Tibial artery (tissue), 4 donors: ENCODE results near the gene ERO1B.
"Not testable (repeated sequence)": the region's sequence is repeated elsewhere in the genome, so short reads cannot be mapped to it uniquely, and the experiment has no call there.

ENCODE experiments used
- DNase-seq, 2 donors: peaks; one replicate each; pipeline ENCODE4 v3.0.0-alpha.2; 2019
- H3K27ac ChIP-seq, 2 donors: fragments of 200-600 bp; sonication (generic) in 1 of 2; 1 replicate in 1 of 2; 2 replicates in 1 of 2; pipeline ENCODE4 v1.5.1; 2018 to 2019; ENCODE audit warnings: mild to moderate bottlenecking in 1 of 2
- H3K27me3 ChIP-seq, 2 donors: fragments of 200-600 bp; sonication (generic) in 1 of 2; one replicate each; pipeline versions ENCODE4 v1.5.1 to v1.6.0; 2016 to 2019
- H3K36me3 ChIP-seq, 3 donors: fragments of 200-600 bp; sonication (generic) in 2 of 3; one replicate each; pipeline ENCODE4 v1.5.1; 2016 to 2019; ENCODE audit warnings: mild to moderate bottlenecking in 2 of 3
- H3K4me1 ChIP-seq, 4 donors: fragments of 200-600 bp; sonication (generic) in 2 of 4; 1 replicate in 3 of 4; 2 replicates in 1 of 4; pipeline ENCODE4 v1.5.1; 2016 to 2019
- H3K4me3 ChIP-seq, 2 donors: fragments of 200-600 bp; sonication (generic) in 1 of 2; 1 replicate in 1 of 2; 2 replicates in 1 of 2; pipeline ENCODE4 v1.5.1; 2018 to 2019; ENCODE audit warnings: mild to moderate bottlenecking in 2 of 2
- H3K9me3 ChIP-seq, 3 donors: fragments of 200-600 bp; sonication (generic) in 1 of 3; one replicate each; pipeline ENCODE4 v1.5.1; 2016 to 2019
- intact Hi-C: fragments of 100-400 bp; cut with DNase I; formaldehyde crosslinking; loops from one replicate; pipeline ENCODE4 v1.15.0; 2023; ENCODE audit warnings: low total_unique reads
- TF ChIP-seq, protein P1 (sequence below), 2 experiments: fragments of 200-600 bp in 1 of 2; fragments of 450-650 bp in 1 of 2; IDR thresholded peaks; one replicate each; pipeline ENCODE4 v1.5.1; 2017 to 2019; ENCODE audit warnings: antibody characterized with exemption in 2 of 2, mild to moderate bottlenecking in 1 of 2, moderate library complexity in 1 of 2

ERO1B gene

GRCh38 chr1:236200925-236201324, 80.8 kb downstream of the ERO1B start:
- H3K4me3 ChIP-seq: no peak overlapping the region
- H3K9me3 ChIP-seq: peaks cover 0 to 59% (median 40%) of the 10 kb centered on the region in 3 donors
- TF ChIP-seq, protein P1, sequence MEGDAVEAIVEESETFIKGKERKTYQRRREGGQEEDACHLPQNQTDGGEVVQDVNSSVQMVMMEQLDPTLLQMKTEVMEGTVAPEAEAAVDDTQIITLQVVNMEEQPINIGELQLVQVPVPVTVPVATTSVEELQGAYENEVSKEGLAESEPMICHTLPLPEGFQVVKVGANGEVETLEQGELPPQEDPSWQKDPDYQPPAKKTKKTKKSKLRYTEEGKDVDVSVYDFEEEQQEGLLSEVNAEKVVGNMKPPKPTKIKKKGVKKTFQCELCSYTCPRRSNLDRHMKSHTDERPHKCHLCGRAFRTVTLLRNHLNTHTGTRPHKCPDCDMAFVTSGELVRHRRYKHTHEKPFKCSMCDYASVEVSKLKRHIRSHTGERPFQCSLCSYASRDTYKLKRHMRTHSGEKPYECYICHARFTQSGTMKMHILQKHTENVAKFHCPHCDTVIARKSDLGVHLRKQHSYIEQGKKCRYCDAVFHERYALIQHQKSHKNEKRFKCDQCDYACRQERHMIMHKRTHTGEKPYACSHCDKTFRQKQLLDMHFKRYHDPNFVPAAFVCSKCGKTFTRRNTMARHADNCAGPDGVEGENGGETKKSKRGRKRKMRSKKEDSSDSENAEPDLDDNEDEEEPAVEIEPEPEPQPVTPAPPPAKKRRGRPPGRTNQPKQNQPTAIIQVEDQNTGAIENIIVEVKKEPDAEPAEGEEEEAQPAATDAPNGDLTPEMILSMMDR (IDR thresholded peaks at IDR 0.05): no peak
- no peaks in the 10 kb centered on the region for H3K27me3 ChIP-seq
- no peaks in the 10 kb centered on the region for H3K4me1 ChIP-seq
- H3K27ac ChIP-seq: no peak overlapping the region
- no peak for DNase-seq
- intact Hi-C loops: no loop called here
- H3K36me3 ChIP-seq: peaks cover 14 to 37% (median 17%) of the 10 kb centered on the region in 3 donors

GRCh38 chr1:236193184-236193583, 88.6 kb downstream of the ERO1B start:
- H3K27ac ChIP-seq: no peak overlapping the region
- DNase-seq: no peak
- H3K4me3 ChIP-seq: no peak overlapping the region
- H3K27me3 ChIP-seq: no peaks in the 10 kb centered on the region
- peaks cover 0 to 19% (median 14%) of the 10 kb centered on the region in 3 donors for H3K9me3 ChIP-seq
- intact Hi-C loops: no loop called here
- TF ChIP-seq, protein P1 (IDR thresholded peaks at IDR 0.05): no peak
- H3K36me3 ChIP-seq: peaks cover 0 to 45% (median 24%) of the 10 kb centered on the region in 3 donors
- no peaks in the 10 kb centered on the region for H3K4me1 ChIP-seq

- H3K27me3 ChIP-seq, intact Hi-C loops, DNase-seq, H3K4me1 ChIP-seq, H3K4me3 ChIP-seq, H3K9me3 ChIP-seq, H3K27ac ChIP-seq: not testable (repeated sequence)
- H3K36me3 ChIP-seq: peaks cover 0 to 18% (median 17%) of the 10 kb centered on the region in 3 donors
These were observed 93.7 kb downstream of the ERO1B start for GRCh38 chr1:236188084-236188483.

DNA sequence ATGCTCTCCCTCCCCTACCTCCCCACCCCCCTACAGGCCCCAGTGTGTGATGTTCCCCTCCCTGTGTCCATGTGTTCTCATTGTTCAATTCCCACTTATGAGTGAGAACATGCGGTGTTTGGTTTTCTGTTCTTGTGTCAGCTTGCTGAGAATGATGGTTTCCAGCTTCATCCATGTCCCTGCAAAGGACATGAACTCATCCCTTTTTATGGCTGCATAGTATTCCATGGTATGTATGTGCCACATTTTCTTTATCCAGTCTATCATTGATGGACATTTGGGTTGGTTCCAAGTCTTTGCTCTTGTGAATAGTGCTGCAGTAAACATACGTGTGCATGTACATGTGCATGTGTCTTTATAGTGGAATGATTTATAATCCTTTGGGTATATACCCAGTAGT, 95.3 kb downstream of the ERO1B start:
- H3K4me3 ChIP-seq, H3K9me3 ChIP-seq, H3K27ac ChIP-seq, H3K4me1 ChIP-seq, intact Hi-C loops, DNase-seq, H3K27me3 ChIP-seq: not testable (repeated sequence)
- peaks cover 0 to 12% (median 8%) of the 10 kb centered on the region in 3 donors for H3K36me3 ChIP-seq

DNA sequence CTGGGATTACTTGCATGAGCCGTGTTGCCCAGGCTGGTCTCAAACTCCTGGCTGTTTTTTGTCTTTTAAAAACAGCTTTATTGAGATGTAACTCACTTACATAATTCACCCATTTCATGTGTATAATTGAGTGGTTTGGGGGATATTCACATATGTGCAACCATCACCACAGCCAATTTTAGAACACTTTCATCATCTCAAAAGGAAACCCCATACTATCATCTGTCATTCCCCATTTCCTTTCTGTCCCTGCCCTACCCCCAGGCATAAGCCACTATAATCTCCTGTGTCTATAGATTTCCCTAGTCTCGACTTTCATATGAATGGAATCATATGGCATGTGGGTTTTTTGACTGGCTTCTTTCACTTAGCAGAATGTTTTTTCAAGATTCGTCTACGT, 96.1 kb downstream of the ERO1B start:
- Histone ChIP-seq H3K36me3 (peaks cover 0 to 16% (median 15%) of the 10 kb centered on the region in 3 donors), H3K27ac (no peak overlapping the region), H3K9me3 (no peaks in the 10 kb centered on the region), H3K4me1 (no peaks in the 10 kb centered on the region), H3K4me3 (no peak overlapping the region), H3K27me3 (no peaks in the 10 kb centered on the region)
- DNase-seq: no peak
- TF ChIP-seq, protein P1 (IDR thresholded peaks at IDR 0.05): no peak
- intact Hi-C loops: no loop called here

GRCh38 chr1:236181059-236181458, 100.7 kb downstream of the ERO1B start:
- Histone ChIP-seq H3K27ac (no peak overlapping the region), H3K9me3 (no peaks in the 10 kb centered on the region), H3K4me3 (no peak overlapping the region), H3K36me3 (peaks cover 0 to 25% (median 16%) of the 10 kb centered on the region in 3 donors), H3K27me3 (no peaks in the 10 kb centered on the region), H3K4me1 (no peaks in the 10 kb centered on the region)
- no peak for DNase-seq
- TF ChIP-seq, protein P1 (IDR thresholded peaks at IDR 0.05): no peak
- intact Hi-C loops: no loop called here

GRCh38 chr1:236179634-236180033, 102.1 kb downstream of the ERO1B start:
- TF ChIP-seq, protein P1 (IDR thresholded peaks at IDR 0.05): no peak
- Histone ChIP-seq H3K27ac (no peak overlapping the region), H3K4me3 (no peak overlapping the region), H3K27me3 (no peaks in the 10 kb centered on the region), H3K4me1 (no peaks in the 10 kb centered on the region), H3K9me3 (no peaks in the 10 kb centered on the region), H3K36me3 (peaks cover 0 to 18% (median 16%) of the 10 kb centered on the region in 3 donors)
- no peak for DNase-seq
- intact Hi-C loops: no loop called here
